Vagina (tissue), 2 donors: ENCODE results near the gene ATP6V1E1.

Experiments
- CTCF ChIP-seq, 3 experiments: fragments of 450-650 bp in 2 of 3; fragments of 200-600 bp in 1 of 3; sonication (generic) in 1 of 3; IDR thresholded peaks; one replicate each; pipeline ENCODE4 v1.5.1; 2017 to 2019; ENCODE audit warnings: antibody characterized with exemption in 3 of 3, mild to moderate bottlenecking in 2 of 3, moderate library complexity in 2 of 3
- POLR2A ChIP-seq, 2 donors: fragments of 450-650 bp; IDR thresholded peaks; one replicate each; pipeline ENCODE4 v1.6.1; 2017; ENCODE audit warnings: antibody characterized with exemption in 2 of 2, mild to moderate bottlenecking in 2 of 2, moderate library complexity in 2 of 2
- POLR2AphosphoS5 ChIP-seq, 2 donors: sonication (generic); formaldehyde crosslinking; IDR thresholded peaks; one replicate each; pipeline ENCODE4 v1.9.0; 2017; ENCODE audit warnings: antibody characterized with exemption in 2 of 2, mild to moderate bottlenecking in 2 of 2, low read depth in 1 of 2; ENCODE audit not compliant: insufficient read depth in 1 of 2

- TF ChIP-seq CTCF (IDR thresholded peaks at IDR 0.05) = no peak
- TF ChIP-seq POLR2A (IDR thresholded peaks at IDR 0.05) = no peak
- TF ChIP-seq POLR2AphosphoS5 (IDR thresholded peaks at IDR 0.05; ENCODE audit: insufficient read depth in 1 of 2, low read depth in 1 of 2) = no peak
These were observed 80.4 kb downstream of the ATP6V1E1 start for GRCh38 chr22:17548010-17548755.
